Brain pericyte (primary cell): ENCODE measurements around the gene FBXL12.
"Not testable (repeated sequence)": the region's sequence is repeated elsewhere in the genome, so short reads cannot be mapped to it uniquely, and the experiment has no call there.

ENCODE experiments used
- DNase-seq: peaks from one replicate; pipeline ENCODE4 v3.0.0-alpha.2; 2012; ENCODE audit warnings: low read depth, low spot score

FBXL12 gene

GRCh38 chr19:9818734-9819595, at the start of gene FBXL12:
Gene FBXL12 (minus strand): TSS chr19:9819079. CDS start chr19:9818813, 266 bp downstream.
- peak; percentile 99 for DNase-seq

- no peak for DNase-seq
These were observed 47.0 kb upstream of the FBXL12 start for GRCh38 chr19:9865732-9866501.

GRCh38 chr19:9863759-9864158, 44.9 kb upstream of the FBXL12 start:
- DNase-seq = no peak

GRCh38 chr19:9862938-9863337, 44.1 kb upstream of the FBXL12 start:
- DNase-seq = no peak

- no peak for DNase-seq
These were observed 42.6 kb upstream of the FBXL12 start for GRCh38 chr19:9861503-9861902.

- no peak for DNase-seq
These were observed 41.5 kb upstream of the FBXL12 start for GRCh38 chr19:9860407-9860806.

GRCh38 chr19:9858766-9859165, 39.9 kb upstream of the FBXL12 start:
- DNase-seq = no peak

GRCh38 chr19:9857920-9858746, 39.3 kb upstream of the FBXL12 start:
- no peak for DNase-seq

GRCh38 chr19:9857076-9857721, 38.3 kb upstream of the FBXL12 start:
- no peak for DNase-seq

GRCh38 chr19:9856609-9857008, 37.7 kb upstream of the FBXL12 start:
- DNase-seq = no peak

- no peak for DNase-seq
These were observed 35.5 kb upstream of the FBXL12 start for GRCh38 chr19:9854282-9854846.

GRCh38 chr19:9850235-9850959, 31.5 kb upstream of the FBXL12 start:
- DNase-seq = no peak

- no peak for DNase-seq
These were observed 30.9 kb upstream of the FBXL12 start for GRCh38 chr19:9849791-9850190.

GRCh38 chr19:9848762-9849161, 29.9 kb upstream of the FBXL12 start:
- no peak for DNase-seq

- DNase-seq = no peak
These were observed 29.2 kb upstream of the FBXL12 start for GRCh38 chr19:9848060-9848459.

GRCh38 chr19:9847087-9847671, 28.3 kb upstream of the FBXL12 start:
- peak; percentile 31 for DNase-seq

- not testable (repeated sequence) for DNase-seq
These were observed 24.9 kb upstream of the FBXL12 start for GRCh38 chr19:9843626-9844273.

GRCh38 chr19:9842834-9843625, 24.2 kb upstream of the FBXL12 start:
- DNase-seq = no peak

- DNase-seq = no peak
These were observed 20.5 kb upstream of the FBXL12 start for GRCh38 chr19:9839415-9839814.
